Measurements from ENCODE around the gene VSIG8.
A peak's percentile ranks its signal among the peaks of the same experiment; 100 is the strongest.

The VSIG8 gene

GRCh38 chr1:159825564-159825963, 36.9 kb downstream of the VSIG8 start:
- no peaks in the 10 kb centered on the region for H3K9me3 ChIP-seq (ENCODE audit: control insufficient read depth, low read length)
- H3K4me1 ChIP-seq (ENCODE audit: control insufficient read depth, insufficient read depth, low read length, poor library complexity, severe bottlenecking) = peaks cover 12% of the 10 kb centered on the region
- H3K4me3 ChIP-seq (ENCODE audit: insufficient read depth, low read depth, low read length, poor library complexity, severe bottlenecking) = no peak overlapping the region
- no peak for DNase-seq
- no peaks in the 10 kb centered on the region for H3K36me3 ChIP-seq (ENCODE audit: control insufficient read depth, insufficient read depth, low read length)
- no peaks in the 10 kb centered on the region for H3K27me3 ChIP-seq (replicated peaks; ENCODE audit: control insufficient read depth, insufficient read depth, low read length, poor library complexity, severe bottlenecking)
- H3K27ac ChIP-seq (ENCODE audit: insufficient read depth, low read length, poor library complexity, severe bottlenecking) = no peak overlapping the region

DNA sequence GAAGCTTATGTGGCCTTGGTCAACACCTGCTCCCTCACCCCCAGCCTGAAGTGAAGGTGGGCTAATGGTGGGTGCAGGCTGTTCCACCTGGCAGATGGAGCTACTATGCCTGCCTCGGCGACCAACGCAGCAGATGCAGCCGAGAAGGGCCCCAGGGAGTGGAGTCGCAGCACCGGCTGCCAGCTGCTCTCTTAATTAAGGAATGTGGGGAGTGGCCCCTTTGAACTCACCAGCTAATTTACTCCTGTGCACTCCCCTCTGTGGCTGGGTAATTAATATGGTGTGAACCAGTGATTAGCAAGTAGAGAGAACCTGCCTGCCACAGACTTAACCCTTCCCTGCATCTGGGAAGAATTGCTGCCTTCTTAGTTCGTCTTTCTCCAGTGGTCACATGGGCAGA, 39.1 kb downstream of the VSIG8 start:
- no peaks in the 10 kb centered on the region for H3K36me3 ChIP-seq (ENCODE audit: control insufficient read depth, insufficient read depth, low read length)
- no peaks in the 10 kb centered on the region for H3K9me3 ChIP-seq (ENCODE audit: control insufficient read depth, low read length)
- no peak for DNase-seq
- H3K27me3 ChIP-seq (replicated peaks; ENCODE audit: control insufficient read depth, insufficient read depth, low read length, poor library complexity, severe bottlenecking) = no peaks in the 10 kb centered on the region
- no peak overlapping the region for H3K27ac ChIP-seq (ENCODE audit: insufficient read depth, low read length, poor library complexity, severe bottlenecking)
- no peak overlapping the region for H3K4me3 ChIP-seq (ENCODE audit: insufficient read depth, low read depth, low read length, poor library complexity, severe bottlenecking)
- peaks cover 12% of the 10 kb centered on the region for H3K4me1 ChIP-seq (ENCODE audit: control insufficient read depth, insufficient read depth, low read length, poor library complexity, severe bottlenecking)

- peak in 1 of 3 donors; percentile 9 for DNase-seq
- H3K27ac ChIP-seq (ENCODE audit: insufficient read depth, low read length, poor library complexity, severe bottlenecking) = no peak overlapping the region
- peaks cover 6% of the 10 kb centered on the region for H3K4me1 ChIP-seq (ENCODE audit: control insufficient read depth, insufficient read depth, low read length, poor library complexity, severe bottlenecking)
These were observed 41.1 kb downstream of the VSIG8 start for GRCh38 chr1:159821171-159821867.

GRCh38 chr1:159817276-159818041, 45.0 kb downstream of the VSIG8 start:
- H3K9me3 ChIP-seq (ENCODE audit: control insufficient read depth, low read length) = no peaks in the 10 kb centered on the region
- DNase-seq = no peak
- no peak overlapping the region for H3K27ac ChIP-seq (ENCODE audit: insufficient read depth, low read length, poor library complexity, severe bottlenecking)
- no peaks in the 10 kb centered on the region for H3K27me3 ChIP-seq (replicated peaks; ENCODE audit: control insufficient read depth, insufficient read depth, low read length, poor library complexity, severe bottlenecking)
- H3K36me3 ChIP-seq (ENCODE audit: control insufficient read depth, insufficient read depth, low read length) = no peaks in the 10 kb centered on the region
- H3K4me1 ChIP-seq (ENCODE audit: control insufficient read depth, insufficient read depth, low read length, poor library complexity, severe bottlenecking) = no peaks in the 10 kb centered on the region
- H3K4me3 ChIP-seq (ENCODE audit: insufficient read depth, low read depth, low read length, poor library complexity, severe bottlenecking) = no peak overlapping the region

More at GRCh38 chr1:159821171-159821867, 41.1 kb downstream of the VSIG8 start:
- H3K36me3 ChIP-seq (ENCODE audit: control insufficient read depth, insufficient read depth, low read length) = no peaks in the 10 kb centered on the region
- no peaks in the 10 kb centered on the region for H3K9me3 ChIP-seq (ENCODE audit: control insufficient read depth, low read length)
- no peaks in the 10 kb centered on the region for H3K27me3 ChIP-seq (replicated peaks; ENCODE audit: control insufficient read depth, insufficient read depth, low read length, poor library complexity, severe bottlenecking)
- no peak overlapping the region for H3K4me3 ChIP-seq (ENCODE audit: insufficient read depth, low read depth, low read length, poor library complexity, severe bottlenecking)

- H3K36me3 ChIP-seq (ENCODE audit: control insufficient read depth, insufficient read depth, low read length) = no peaks in the 10 kb centered on the region
- no peaks in the 10 kb centered on the region for H3K4me1 ChIP-seq (ENCODE audit: control insufficient read depth, insufficient read depth, low read length, poor library complexity, severe bottlenecking)
- DNase-seq = no peak
- H3K4me3 ChIP-seq (ENCODE audit: insufficient read depth, low read depth, low read length, poor library complexity, severe bottlenecking) = no peak overlapping the region
- H3K27me3 ChIP-seq (replicated peaks; ENCODE audit: control insufficient read depth, insufficient read depth, low read length, poor library complexity, severe bottlenecking) = no peaks in the 10 kb centered on the region
- H3K27ac ChIP-seq (ENCODE audit: insufficient read depth, low read length, poor library complexity, severe bottlenecking) = no peak overlapping the region
- no peaks in the 10 kb centered on the region for H3K9me3 ChIP-seq (ENCODE audit: control insufficient read depth, low read length)
These were observed 46.5 kb downstream of the VSIG8 start for GRCh38 chr1:159815926-159816325.

DNA sequence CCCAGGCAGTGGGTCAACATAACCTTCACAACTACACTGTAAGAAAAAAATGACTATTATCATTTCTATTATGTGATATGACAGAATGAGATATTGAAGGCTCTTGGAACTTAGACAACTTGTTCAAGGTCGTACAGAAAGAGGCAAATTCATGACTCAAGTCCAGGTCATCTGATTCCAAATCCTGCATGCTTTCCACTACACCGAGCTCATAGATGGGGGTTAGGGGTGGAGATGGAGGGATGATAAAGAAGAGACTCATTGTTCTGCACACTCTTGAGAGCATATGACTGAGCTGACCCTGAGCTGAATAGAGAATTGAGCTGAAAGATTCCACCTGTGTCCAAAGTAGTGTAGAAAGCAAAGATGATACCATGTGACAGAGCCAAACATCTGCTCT, 57.5 kb downstream of the VSIG8 start:
- Histone ChIP-seq H3K36me3 (ENCODE audit: control insufficient read depth, insufficient read depth, low read length) (no peaks in the 10 kb centered on the region), H3K9me3 (ENCODE audit: control insufficient read depth, low read length) (no peaks in the 10 kb centered on the region), H3K27ac (ENCODE audit: insufficient read depth, low read length, poor library complexity, severe bottlenecking) (no peak overlapping the region), H3K4me3 (ENCODE audit: insufficient read depth, low read depth, low read length, poor library complexity, severe bottlenecking) (no peak overlapping the region), H3K27me3 (replicated peaks; ENCODE audit: control insufficient read depth, insufficient read depth, low read length, poor library complexity, severe bottlenecking) (no peaks in the 10 kb centered on the region), H3K4me1 (ENCODE audit: control insufficient read depth, insufficient read depth, low read length, poor library complexity, severe bottlenecking) (no peaks in the 10 kb centered on the region)
- DNase-seq = no peak

Measured in effector memory CD4-positive, alpha-beta T cell (primary cell).